ENCODE data around the gene MED12L. TPM values are rescaled to one million over a fixed set of nuclear protein-coding genes. Genes with fewer than 3 reads are reported as not detected.

The MED12L gene
- total RNA-seq, 1 experiment from 2014 or later, result 14.9 TPM

GRCh38 chr3:151268267-151269235 is 183.1 kb downstream of the MED12L start:
- Histone ChIP-seq H3K9ac (ENCODE audit: extremely low read depth, insufficient read length, low read length) (no peak overlapping the region), H3K27ac (ENCODE audit: insufficient read length, low read depth, low read length) (no peak overlapping the region), H4K20me1 (ENCODE audit: control insufficient read depth, insufficient read depth, insufficient read length) (no peaks in the 10 kb centered on the region), H3K23ac (ENCODE audit: insufficient read length, low read depth, low read length) (no peak overlapping the region), H4K91ac (ENCODE audit: insufficient read length, low read depth, low read length) (no peak overlapping the region), H2BK12ac (ENCODE audit: insufficient read length, low read depth, low read length) (no peak overlapping the region), H2BK5ac (ENCODE audit: insufficient read length, low read length) (no peak overlapping the region), H3K4me2 (ENCODE audit: insufficient read depth, insufficient read length, low read length) (no peak overlapping the region), H2BK120ac (ENCODE audit: low read depth, low read length, poor library complexity, severe bottlenecking) (no peak overlapping the region), H2AFZ (ENCODE audit: low read length) (no peak overlapping the region), H2BK20ac (ENCODE audit: low read depth, low read length, poor library complexity, severe bottlenecking) (no peak overlapping the region), H3K27me3 (ENCODE audit: insufficient read depth, low read length) (no peaks in the 10 kb centered on the region), H3T11ph (ENCODE audit: low read length) (no peak overlapping the region), H4K8ac (replicated peaks; ENCODE audit: insufficient read length, low read depth, low read length) (no peak overlapping the region), H2BK15ac (ENCODE audit: low read depth, low read length) (no peak overlapping the region), H3K18ac (ENCODE audit: insufficient read length, low read depth, low read length) (no peak overlapping the region), H3K4ac (ENCODE audit: low read depth, low read length) (no peak overlapping the region), H3K56ac (ENCODE audit: insufficient read length, low read depth, low read length) (no peak overlapping the region), H4K5ac (ENCODE audit: insufficient read length, low read depth, low read length) (no peak overlapping the region), H3K9me3 (ENCODE audit: control insufficient read depth, low read depth, low read length) (no peaks in the 10 kb centered on the region), H3K79me1 (ENCODE audit: insufficient read depth, low read depth, low read length, poor library complexity, severe bottlenecking) (no peaks in the 10 kb centered on the region), H2AK5ac (ENCODE audit: insufficient read length, low read length) (no peak overlapping the region), H3K23me2 (ENCODE audit: insufficient read length, low read depth, low read length, poor library complexity, severe bottlenecking) (no peaks in the 10 kb centered on the region), H3K79me2 (ENCODE audit: insufficient read depth, low read length) (no peaks in the 10 kb centered on the region), H3K4me1 (ENCODE audit: insufficient read depth, low read length) (peaks cover 2% of the 10 kb centered on the region; the same call in 1 of the 2 replicates), H3K14ac (ENCODE audit: insufficient read depth, low read length) (no peak overlapping the region)
- DNase-seq, result no peak
- no peak overlapping the region for H3K4me3 Mint-ChIP-seq
- peak overlapping the region in 2 of 3 experiments; percentile 71 to 74; a peak in 2 of 7 replicates for H3K27ac Mint-ChIP-seq
- no peaks in the 10 kb centered on the region for H3K27me3 Mint-ChIP-seq (ENCODE audit: low read depth)
- H3K36me3 Mint-ChIP-seq (ENCODE audit: insufficient read depth in 1 of 3, low read depth in 3 of 3), result peaks cover 0 to 7% (median 3%) of the 10 kb centered on the region in 3 experiments; a peak in 3 of 7 replicates
- peaks cover 15 to 18% of the 10 kb centered on the region in 2 experiments for H3K4me1 Mint-ChIP-seq
- WGBS (ENCODE audit: extremely low coverage, insufficient read length, low lambda C conversion rate), result no CpG with 5 or more reads among the region's 11 CpGs
- H3K9me3 Mint-ChIP-seq, result no peaks in the 10 kb centered on the region
- TF ChIP-seq CTCF (conservative IDR thresholded peaks at IDR 0.05), result no peak

All from H9 (cell line).